ENCODE results near the gene DBNDD1. TPM values are rescaled to one million over a fixed set of nuclear protein-coding genes. Genes with fewer than 3 reads are reported as not detected.

The DBNDD1 gene
- total and polyA plus RNA-seq, 10 of the 15 experiments (the other 5 are each of a cell fraction or from before 2014, with no cell fraction given), result 0.06 to 4.6 (median 0.55) TPM

DNA sequence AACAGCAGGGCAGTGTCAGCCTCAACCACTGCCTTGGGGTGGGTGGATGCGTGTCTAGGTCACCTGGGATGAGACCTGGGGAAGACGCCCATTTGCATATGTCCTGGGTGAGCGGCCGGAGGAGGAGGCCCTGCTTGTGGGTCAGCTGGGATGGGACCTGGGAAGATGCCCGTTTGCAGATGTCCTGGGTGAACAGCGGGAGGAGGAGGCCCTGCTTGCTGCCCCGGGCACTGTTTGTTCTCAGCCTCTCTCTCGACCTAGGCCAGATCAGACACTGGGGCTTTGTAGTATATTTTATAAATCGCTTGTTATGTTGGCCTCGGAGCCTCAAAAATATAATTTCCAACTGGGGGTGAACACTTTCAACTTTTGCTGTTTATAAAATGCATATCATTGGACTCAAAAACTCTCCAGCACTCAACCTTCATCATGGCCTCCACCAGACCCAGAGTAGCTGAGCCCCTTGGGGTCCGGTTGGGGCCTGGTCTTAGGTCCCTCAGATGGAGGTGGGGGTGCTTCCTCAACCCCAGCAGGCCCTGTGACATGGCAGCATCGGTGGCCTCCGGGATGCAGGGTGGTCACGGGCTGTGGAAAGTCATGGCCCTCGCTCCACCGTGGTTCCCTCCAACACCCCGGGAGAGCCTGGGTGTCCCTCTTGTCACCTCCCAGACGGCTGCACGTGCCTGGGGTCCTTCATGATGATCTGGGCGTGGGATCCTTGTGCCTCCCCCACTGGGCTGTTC is 17.3 kb downstream of the DBNDD1 start:
- DNase-seq (ENCODE audit: low read depth, low spot score) (no peak), ATAC-seq (no peak), FAIRE-seq (no peak)
- ChIA-PET CTCF (no interaction called here), POLR2A (no interaction called here), SMC1A (ENCODE audit: uncharacterized antibody, unreplicated experiment) (no interaction called here), RAD21 (ENCODE audit: unreplicated experiment) (no interaction called here)
- Histone ChIP-seq H3K36me3 (ENCODE audit: control insufficient read depth in 2 of 2, insufficient read depth in 2 of 2, low read length in 1 of 2) (peaks cover 0 to 3% of the 10 kb centered on the region in 2 experiments; a peak in 2 of 4 replicates), H3K9ac (ENCODE audit: control insufficient read depth, insufficient read depth, low read length) (no peak overlapping the region), H3K4me2 (ENCODE audit: control insufficient read depth, insufficient read depth) (no peak overlapping the region), H3K79me2 (ENCODE audit: control insufficient read depth, insufficient read depth, low read length) (no peaks in the 10 kb centered on the region), H3K9me3 (replicated peaks; ENCODE audit: control insufficient read depth, insufficient read depth, low read length) (no peaks in the 10 kb centered on the region), H3K4me3 (no peak overlapping the region), H4K20me1 (ENCODE audit: control insufficient read depth, insufficient read depth) (0 out of 2 replicates have a peak, but pooled peaks cover 2% of the 10 kb centered on the region), H3K4me1 (ENCODE audit: control insufficient read depth, insufficient read depth, low read length) (no peaks in the 10 kb centered on the region), H3K27me3 (replicated peaks in 1 of 2; ENCODE audit: control insufficient read depth in 2 of 2, insufficient read depth in 2 of 2, low read length in 1 of 2) (no peaks in the 10 kb centered on the region), H2AFZ (ENCODE audit: control insufficient read depth, low read depth, low read length) (no peak overlapping the region), H3K27ac (ENCODE audit: control insufficient read depth, insufficient read depth) (no peak overlapping the region)
- TF ChIP-seq, protein P1, sequence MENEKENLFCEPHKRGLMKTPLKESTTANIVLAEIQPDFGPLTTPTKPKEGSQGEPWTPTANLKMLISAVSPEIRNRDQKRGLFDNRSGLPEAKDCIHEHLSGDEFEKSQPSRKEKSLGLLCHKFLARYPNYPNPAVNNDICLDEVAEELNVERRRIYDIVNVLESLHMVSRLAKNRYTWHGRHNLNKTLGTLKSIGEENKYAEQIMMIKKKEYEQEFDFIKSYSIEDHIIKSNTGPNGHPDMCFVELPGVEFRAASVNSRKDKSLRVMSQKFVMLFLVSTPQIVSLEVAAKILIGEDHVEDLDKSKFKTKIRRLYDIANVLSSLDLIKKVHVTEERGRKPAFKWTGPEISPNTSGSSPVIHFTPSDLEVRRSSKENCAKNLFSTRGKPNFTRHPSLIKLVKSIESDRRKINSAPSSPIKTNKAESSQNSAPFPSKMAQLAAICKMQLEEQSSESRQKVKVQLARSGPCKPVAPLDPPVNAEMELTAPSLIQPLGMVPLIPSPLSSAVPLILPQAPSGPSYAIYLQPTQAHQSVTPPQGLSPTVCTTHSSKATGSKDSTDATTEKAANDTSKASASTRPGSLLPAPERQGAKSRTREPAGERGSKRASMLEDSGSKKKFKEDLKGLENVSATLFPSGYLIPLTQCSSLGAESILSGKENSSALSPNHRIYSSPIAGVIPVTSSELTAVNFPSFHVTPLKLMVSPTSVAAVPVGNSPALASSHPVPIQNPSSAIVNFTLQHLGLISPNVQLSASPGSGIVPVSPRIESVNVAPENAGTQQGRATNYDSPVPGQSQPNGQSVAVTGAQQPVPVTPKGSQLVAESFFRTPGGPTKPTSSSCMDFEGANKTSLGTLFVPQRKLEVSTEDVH (IDR thresholded peaks at IDR 0.05; ENCODE audit: low read depth, partially characterized antibody), result no peak
- TF ChIP-seq SREBF2 (IDR thresholded peaks at IDR 0.05; ENCODE audit: low read length) (no peak), SREBF1 (IDR thresholded peaks at IDR 0.05; ENCODE audit: low read length) (no peak), CREM (IDR thresholded peaks at IDR 0.05; ENCODE audit: low read depth) (no peak)
- TF ChIP-seq, protein P2, sequence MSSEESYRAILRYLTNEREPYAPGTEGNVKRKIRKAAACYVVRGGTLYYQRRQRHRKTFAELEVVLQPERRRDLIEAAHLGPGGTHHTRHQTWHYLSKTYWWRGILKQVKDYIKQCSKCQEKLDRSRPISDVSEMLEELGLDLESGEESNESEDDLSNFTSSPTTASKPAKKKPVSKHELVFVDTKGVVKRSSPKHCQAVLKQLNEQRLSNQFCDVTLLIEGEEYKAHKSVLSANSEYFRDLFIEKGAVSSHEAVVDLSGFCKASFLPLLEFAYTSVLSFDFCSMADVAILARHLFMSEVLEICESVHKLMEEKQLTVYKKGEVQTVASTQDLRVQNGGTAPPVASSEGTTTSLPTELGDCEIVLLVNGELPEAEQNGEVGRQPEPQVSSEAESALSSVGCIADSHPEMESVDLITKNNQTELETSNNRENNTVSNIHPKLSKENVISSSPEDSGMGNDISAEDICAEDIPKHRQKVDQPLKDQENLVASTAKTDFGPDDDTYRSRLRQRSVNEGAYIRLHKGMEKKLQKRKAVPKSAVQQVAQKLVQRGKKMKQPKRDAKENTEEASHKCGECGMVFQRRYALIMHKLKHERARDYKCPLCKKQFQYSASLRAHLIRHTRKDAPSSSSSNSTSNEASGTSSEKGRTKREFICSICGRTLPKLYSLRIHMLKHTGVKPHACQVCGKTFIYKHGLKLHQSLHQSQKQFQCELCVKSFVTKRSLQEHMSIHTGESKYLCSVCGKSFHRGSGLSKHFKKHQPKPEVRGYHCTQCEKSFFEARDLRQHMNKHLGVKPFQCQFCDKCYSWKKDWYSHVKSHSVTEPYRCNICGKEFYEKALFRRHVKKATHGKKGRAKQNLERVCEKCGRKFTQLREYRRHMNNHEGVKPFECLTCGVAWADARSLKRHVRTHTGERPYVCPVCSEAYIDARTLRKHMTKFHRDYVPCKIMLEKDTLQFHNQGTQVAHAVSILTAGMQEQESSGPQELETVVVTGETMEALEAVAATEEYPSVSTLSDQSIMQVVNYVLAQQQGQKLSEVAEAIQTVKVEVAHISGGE (CRISPR knock-in tag; IDR thresholded peaks at IDR 0.05), result no peak
- in situ Hi-C loops (cut with MboI), result no loop called here
- no TSS peak for BruUV-seq (replicated peaks)
- 71% methylated on average over 20 of the region's 20 CpGs for WGBS (ENCODE audit: insufficient coverage, insufficient replicate concordance, low lambda C conversion rate, missing lambda C conversion rate)
- intact Hi-C loops (cut with micrococcal nuclease; ENCODE audit: unreplicated experiment), result no loop called here
